B cell (primary cell): ENCODE measurements around the gene GRK1. TPM values are rescaled to one million over a fixed set of nuclear protein-coding genes. Genes with fewer than 3 reads are reported as not detected.

Experiments used
- ATAC-seq: fragments of 200-7000 bp; cut with Tn5 transposase; one replicate; pipeline ENCODE4 v1.10.0; 2021; ENCODE audit warnings: low read depth, mild to moderate bottlenecking, moderate number of reproducible peaks, moderate library complexity
- CTCF ChIA-PET: fragments of 350-600 bp; sonication (Branson Sonifier 250); formaldehyde crosslinking; loops from one replicate; lab custom pipeline; 2021; ENCODE audit warnings: antibody characterized with exemption, inconsistent platforms; lab: Charles Lee
- POLR2A ChIA-PET: fragments of 350-600 bp; sonication (Branson Sonifier 250); formaldehyde crosslinking; loops from one replicate; lab custom pipeline; 2021; ENCODE audit warnings: antibody characterized with exemption; lab: Charles Lee
- DNase-seq: peaks from one replicate; pipeline ENCODE4 v3.0.0; 2013
- H2AFZ ChIP-seq: 2 replicates; pipeline ENCODE4 v1.6.1; 2012; ENCODE audit warnings: mild to moderate bottlenecking, low read depth, low read length; ENCODE audit not compliant: insufficient read depth, poor library complexity, severe bottlenecking
- H3K27ac ChIP-seq, 2 donors: 1 replicate in 1 of 2; 2 replicates in 1 of 2; pipeline ENCODE4 v1.5.1; 2012 to 2013; ENCODE audit warnings: low read length in 2 of 2, mild to moderate bottlenecking in 2 of 2, moderate library complexity in 1 of 2
- H3K27me3 ChIP-seq, 4 experiments: fragments of 200-600 bp in 1 of 4; sonication (generic) in 1 of 4; replicated peaks in 1 of 4; 1 replicate in 2 of 4; 2 replicates in 2 of 4; pipeline versions ENCODE4 v1.6.1 to v1.7.0; 2013 to 2016; ENCODE audit warnings: low read length in 3 of 4, mild to moderate bottlenecking in 2 of 4, mixed read lengths in 1 of 4, moderate library complexity in 1 of 4; ENCODE audit not compliant: insufficient read depth in 4 of 4, control insufficient read depth in 3 of 4; ENCODE audit errors: control extremely low read depth in 1 of 4
- H3K36me3 ChIP-seq, 2 experiments: replicated peaks in 1 of 2; 1 replicate in 1 of 2; 2 replicates in 1 of 2; pipeline versions ENCODE4 v1.6.1 to v1.7.1; 2013; ENCODE audit warnings: low read length in 1 of 2; ENCODE audit not compliant: insufficient read depth in 2 of 2, control insufficient read depth in 1 of 2; ENCODE audit errors: control extremely low read depth in 1 of 2, extremely low read depth in 1 of 2
- H3K4me1 ChIP-seq, 2 donors: fragments of 200-600 bp in 1 of 2; sonication (generic) in 1 of 2; 1 replicate in 1 of 2; 2 replicates in 1 of 2; pipeline versions ENCODE4 v1.5.1 to v1.6.1; 2013 to 2017; ENCODE audit warnings: low read length in 2 of 2; ENCODE audit not compliant: control insufficient read depth in 2 of 2, insufficient read depth in 2 of 2
- H3K4me2 ChIP-seq: replicated peaks from 2 replicates; pipeline ENCODE3; 2012; ENCODE audit warnings: mild to moderate bottlenecking, low read depth, low read length; ENCODE audit not compliant: poor library complexity, severe bottlenecking
- H3K4me3 ChIP-seq, 5 experiments: fragments of 200-600 bp in 1 of 5; sonication (generic) in 1 of 5; 1 replicate in 3 of 5; 2 replicates in 2 of 5; pipeline versions ENCODE4 v1.5.1 to v1.7.0; 2011 to 2016; ENCODE audit warnings: low read length in 4 of 5, mild to moderate bottlenecking in 4 of 5, low read depth in 2 of 5, control low read depth in 1 of 5, moderate library complexity in 1 of 5; ENCODE audit not compliant: insufficient read depth in 1 of 5; ENCODE audit errors: control extremely low read depth in 1 of 5, extremely low read depth in 1 of 5
- H3K79me2 ChIP-seq: fragments of 200-600 bp; sonication (generic); one replicate; pipeline ENCODE4 v1.6.0; 2016; ENCODE audit warnings: low read length; ENCODE audit not compliant: control insufficient read depth, insufficient read depth
- H3K9ac ChIP-seq: fragments of 200-600 bp; sonication (generic); 2 replicates; pipeline ENCODE4 v1.6.1; 2017; ENCODE audit warnings: mild to moderate bottlenecking, low read length, moderate library complexity
- H3K9me3 ChIP-seq, 3 donors: one replicate each; pipeline versions ENCODE4 v1.6.1 to v1.7.1; 2013; ENCODE audit warnings: low read length in 2 of 3; ENCODE audit not compliant: control insufficient read depth in 2 of 3, insufficient read depth in 1 of 3; ENCODE audit errors: control extremely low read depth in 1 of 3
- H4K20me1 ChIP-seq: 2 replicates; pipeline ENCODE4 v1.6.0; 2012; ENCODE audit warnings: mild to moderate bottlenecking, low read length; ENCODE audit not compliant: insufficient read depth, control insufficient read depth, poor library complexity, severe bottlenecking
- H3K27ac Mint-ChIP-seq: one replicate; pipeline ENCODE4 v1.8.0; 2021; ENCODE audit warnings: mixed read lengths
- H3K27me3 Mint-ChIP-seq: one replicate; pipeline ENCODE4 v1.8.0; 2021; ENCODE audit warnings: mixed read lengths
- H3K4me1 Mint-ChIP-seq: one replicate; pipeline ENCODE4 v1.8.0; 2021; ENCODE audit warnings: mixed read lengths
- H3K4me3 Mint-ChIP-seq: one replicate; pipeline ENCODE4 v1.8.0; 2021; ENCODE audit warnings: mixed read lengths
- H3K9me3 Mint-ChIP-seq: one replicate; pipeline ENCODE4 v1.8.0; 2022; ENCODE audit warnings: mixed read lengths; ENCODE audit not compliant: insufficient read depth
- EZH2 ChIP-seq: IDR thresholded peaks from 2 replicates; pipeline ENCODE4 v1.6.1; 2012; ENCODE audit warnings: borderline replicate concordance, low read depth, mild to moderate bottlenecking, moderate library complexity, low read length; ENCODE audit not compliant: insufficient read depth, poor library complexity, severe bottlenecking
- WGBS: methylation state at CpG from one replicate; pipeline ENCODE4 v1.1.5; 2013; ENCODE audit warnings: missing lambda C conversion rate; ENCODE audit not compliant: insufficient coverage; 5-methylcytosine and 5-hydroxymethylcytosine counted together
- intact Hi-C: fragments of 100-400 bp; cut with micrococcal nuclease; formaldehyde crosslinking; loops from one replicate; pipeline ENCODE4 v1.10.0; 2022
- polyA plus RNA-seq: library from polyadenylated mRNA; depleted of rRNA; stranded (reverse); fragments of >200 nt; gene quantifications from 2 replicates; pipeline ENCODE4 v1.2.3, GENCODE V29; 2012
- total RNA-seq, 2 donors: library from RNA; stranded (reverse); fragments of 120-200 nt in 1 of 2; gene quantifications; 1 replicate in 1 of 2; 2 replicates in 1 of 2; pipeline versions ENCODE4 v1.2.3 to v1.2.4, GENCODE V29; 2013 to 2022
- TF ChIP-seq, protein P1 (sequence below): fragments of 200-600 bp; IDR thresholded peaks from one replicate; pipeline ENCODE4 v1.8.0; 2022; ENCODE audit warnings: antibody characterized with exemption, mild to moderate bottlenecking

The GRK1 gene
- total and polyA plus RNA-seq, 2 donors (not counting 1 experiment from before 2014, with no cell fraction given) = not detected

GRCh38 chr13:113748101-113748861 is 81.3 kb downstream of the GRK1 start:
- no peak overlapping the region for H3K27ac ChIP-seq
- H3K27me3 ChIP-seq = peaks cover 0 to 4% (median under 1%) of the 10 kb centered on the region in 4 experiments
- 89% methylated on average over 25 of the region's 25 CpGs for WGBS
- H3K9ac ChIP-seq = no peak overlapping the region
- peaks cover 0 to 14% (median 2%) of the 10 kb centered on the region in 3 donors for H3K9me3 ChIP-seq
- CTCF ChIA-PET = no interaction called here
- no peak for TF ChIP-seq EZH2
- TF ChIP-seq, protein P1, sequence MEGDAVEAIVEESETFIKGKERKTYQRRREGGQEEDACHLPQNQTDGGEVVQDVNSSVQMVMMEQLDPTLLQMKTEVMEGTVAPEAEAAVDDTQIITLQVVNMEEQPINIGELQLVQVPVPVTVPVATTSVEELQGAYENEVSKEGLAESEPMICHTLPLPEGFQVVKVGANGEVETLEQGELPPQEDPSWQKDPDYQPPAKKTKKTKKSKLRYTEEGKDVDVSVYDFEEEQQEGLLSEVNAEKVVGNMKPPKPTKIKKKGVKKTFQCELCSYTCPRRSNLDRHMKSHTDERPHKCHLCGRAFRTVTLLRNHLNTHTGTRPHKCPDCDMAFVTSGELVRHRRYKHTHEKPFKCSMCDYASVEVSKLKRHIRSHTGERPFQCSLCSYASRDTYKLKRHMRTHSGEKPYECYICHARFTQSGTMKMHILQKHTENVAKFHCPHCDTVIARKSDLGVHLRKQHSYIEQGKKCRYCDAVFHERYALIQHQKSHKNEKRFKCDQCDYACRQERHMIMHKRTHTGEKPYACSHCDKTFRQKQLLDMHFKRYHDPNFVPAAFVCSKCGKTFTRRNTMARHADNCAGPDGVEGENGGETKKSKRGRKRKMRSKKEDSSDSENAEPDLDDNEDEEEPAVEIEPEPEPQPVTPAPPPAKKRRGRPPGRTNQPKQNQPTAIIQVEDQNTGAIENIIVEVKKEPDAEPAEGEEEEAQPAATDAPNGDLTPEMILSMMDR = no peak
- H3K36me3 ChIP-seq = no peaks in the 10 kb centered on the region
- no peaks in the 10 kb centered on the region for H3K9me3 Mint-ChIP-seq
- H3K4me1 Mint-ChIP-seq = no peaks in the 10 kb centered on the region
- H3K4me2 ChIP-seq = no peak overlapping the region
- no peak overlapping the region for H2AFZ ChIP-seq
- H3K79me2 ChIP-seq = no peaks in the 10 kb centered on the region
- no peak overlapping the region for H3K4me3 Mint-ChIP-seq
- H3K4me3 ChIP-seq = no peak overlapping the region
- H3K27me3 Mint-ChIP-seq = peaks cover 2% of the 10 kb centered on the region
- H3K4me1 ChIP-seq = no peaks in the 10 kb centered on the region
- DNase-seq = no peak
- no peak overlapping the region for H3K27ac Mint-ChIP-seq
- no peak for ATAC-seq
- no peaks in the 10 kb centered on the region for H4K20me1 ChIP-seq
- POLR2A ChIA-PET = no interaction called here
- intact Hi-C loops = no loop called here

DNA sequence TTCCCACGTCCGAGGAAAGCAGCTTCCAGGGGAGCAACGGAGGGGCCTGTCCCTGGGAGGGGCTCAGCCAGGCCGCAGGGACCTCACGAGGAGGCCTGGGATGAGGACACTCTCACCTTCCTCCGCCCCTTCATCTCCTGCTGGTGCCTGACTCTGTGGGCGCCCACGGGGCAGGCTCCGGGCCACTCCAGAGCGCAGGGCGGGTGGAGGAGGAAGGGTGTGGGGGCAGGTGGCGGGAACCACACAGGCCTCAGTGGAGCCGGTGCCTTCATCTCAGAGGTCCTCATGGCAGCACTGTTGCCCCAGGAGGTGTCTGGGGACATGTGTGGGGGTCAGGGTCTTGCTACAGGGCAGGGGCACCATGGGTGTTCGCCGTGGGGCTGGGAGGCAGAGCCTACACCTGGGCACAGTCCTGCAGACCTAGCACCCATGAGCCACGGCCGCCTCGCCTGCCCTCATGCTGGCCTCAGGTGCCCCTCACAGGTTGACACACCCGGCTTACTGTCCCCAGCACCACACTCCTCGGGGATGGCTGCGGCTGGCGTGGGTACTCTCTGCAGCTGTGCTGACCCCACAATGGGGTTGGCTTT is 81.9 kb downstream of the GRK1 start:
- H3K9me3 Mint-ChIP-seq = no peaks in the 10 kb centered on the region
- Histone ChIP-seq H3K9ac (no peak overlapping the region), H4K20me1 (no peaks in the 10 kb centered on the region), H3K27ac (no peak overlapping the region), H2AFZ (no peak overlapping the region), H3K79me2 (no peaks in the 10 kb centered on the region), H3K36me3 (no peaks in the 10 kb centered on the region), H3K4me1 (no peaks in the 10 kb centered on the region), H3K4me3 (no peak overlapping the region), H3K27me3 (no peaks in the 10 kb centered on the region), H3K4me2 (no peak overlapping the region), H3K9me3 (peaks cover 0 to 11% (median 2%) of the 10 kb centered on the region in 3 donors)
- no peak overlapping the region for H3K4me3 Mint-ChIP-seq
- 93% methylated on average over 21 of the region's 22 CpGs for WGBS
- no peak for DNase-seq
- ATAC-seq = no peak
- H3K27me3 Mint-ChIP-seq = no peaks in the 10 kb centered on the region
- intact Hi-C loops = no loop called here
- H3K27ac Mint-ChIP-seq = no peak overlapping the region
- ChIA-PET CTCF (no interaction called here), POLR2A (no interaction called here)
- no peak for TF ChIP-seq EZH2
- TF ChIP-seq, protein P1 = no peak
- H3K4me1 Mint-ChIP-seq = no peaks in the 10 kb centered on the region
